ENCODE results near the gene CATSPER2.
"Not testable (repeated sequence)": the region's sequence is repeated elsewhere in the genome, so short reads cannot be mapped to it uniquely, and the experiment has no call there.

CATSPER2 gene

DNA sequence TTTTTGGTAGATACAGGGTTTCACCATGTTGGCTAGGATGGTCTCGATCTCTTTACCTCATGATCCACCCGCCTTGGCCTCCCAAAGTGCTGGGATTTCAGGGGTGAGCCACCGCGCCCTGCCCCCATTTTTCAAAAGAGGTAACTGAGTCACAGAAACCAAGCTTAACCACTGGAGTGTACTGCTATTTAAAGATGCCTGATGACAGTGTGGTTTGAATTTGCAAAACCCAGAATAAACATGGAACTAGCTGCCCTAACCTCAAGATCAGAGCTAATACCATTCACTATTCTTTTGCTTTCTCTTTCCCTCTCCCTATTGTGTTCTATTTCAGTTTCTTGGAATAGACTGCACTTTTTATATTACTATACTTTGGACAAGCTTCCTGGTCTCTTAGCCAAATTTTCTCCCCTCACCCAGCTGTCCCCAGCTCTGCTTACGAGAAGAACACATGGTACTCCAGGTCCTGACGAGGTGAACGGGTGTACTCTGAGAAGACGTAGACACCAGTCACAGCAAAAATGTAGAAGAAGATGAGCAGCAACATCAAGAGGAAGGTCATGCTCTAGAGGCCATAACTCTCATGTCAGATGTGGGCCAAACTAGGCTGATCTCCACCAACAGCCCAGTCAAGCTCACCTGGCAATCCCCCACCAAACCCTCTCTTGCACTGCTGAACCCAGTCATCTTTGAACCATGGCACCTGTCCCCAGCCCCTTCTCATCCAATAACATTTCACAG, 10.0 kb downstream of the CATSPER2 start:
- H3K4me3 ChIP-seq (ENCODE audit: low read length); H3K27me3 ChIP-seq (ENCODE audit: insufficient read depth, low read length); H3K27ac ChIP-seq (ENCODE audit: low read depth, low read length); H3K9me3 ChIP-seq (ENCODE audit: insufficient read depth, low read depth, low read length); H3K9ac ChIP-seq (ENCODE audit: low read depth, low read length); H3K4me1 ChIP-seq (ENCODE audit: insufficient read depth, low read length); H3K36me3 ChIP-seq (ENCODE audit: insufficient read depth, low read length): not testable (repeated sequence)
- WGBS, result 94% methylated on average over 8 of the region's 8 CpGs

- not testable (repeated sequence) for H3K36me3 ChIP-seq (ENCODE audit: insufficient read depth, low read length); H3K9me3 ChIP-seq (ENCODE audit: insufficient read depth, low read depth, low read length); H3K27me3 ChIP-seq (ENCODE audit: insufficient read depth, low read length); H3K27ac ChIP-seq (ENCODE audit: low read depth, low read length); H3K4me3 ChIP-seq (ENCODE audit: low read length); H3K9ac ChIP-seq (ENCODE audit: low read depth, low read length); H3K4me1 ChIP-seq (ENCODE audit: insufficient read depth, low read length)
Measured at GRCh38 chr15:43626937-43627336, 21.7 kb downstream of the CATSPER2 start.

DNA sequence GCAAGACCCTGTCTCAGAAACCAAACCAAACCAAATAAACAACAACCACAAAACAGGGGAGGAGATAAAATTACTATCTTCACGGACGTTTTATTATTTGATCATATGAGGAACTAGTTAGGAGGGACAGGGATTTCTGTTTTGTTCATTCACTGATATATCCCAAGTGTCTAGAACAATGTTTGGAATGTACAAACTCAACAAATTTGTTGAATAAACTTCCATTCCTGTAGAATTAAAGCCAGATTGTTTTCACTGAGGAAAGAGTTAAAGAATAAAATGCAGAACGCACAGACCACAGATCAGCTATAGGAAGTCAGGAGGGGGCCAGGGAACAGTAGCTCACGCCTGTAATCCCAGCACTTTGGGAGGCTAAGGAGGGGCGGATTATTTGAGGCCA, 23.5 kb downstream of the CATSPER2 start:
- Histone ChIP-seq H3K4me1 (ENCODE audit: insufficient read depth, low read length) (no peaks in the 10 kb centered on the region), H3K27me3 (ENCODE audit: insufficient read depth, low read length) (no peaks in the 10 kb centered on the region), H3K27ac (ENCODE audit: low read depth, low read length) (no peak overlapping the region), H3K4me3 (ENCODE audit: low read length) (no peak overlapping the region), H3K9ac (ENCODE audit: low read depth, low read length) (no peak overlapping the region), H3K36me3 (ENCODE audit: insufficient read depth, low read length) (no peaks in the 10 kb centered on the region), H3K9me3 (ENCODE audit: insufficient read depth, low read depth, low read length) (no peaks in the 10 kb centered on the region)
- 87% methylated on average over 5 of the region's 5 CpGs for WGBS

DNA sequence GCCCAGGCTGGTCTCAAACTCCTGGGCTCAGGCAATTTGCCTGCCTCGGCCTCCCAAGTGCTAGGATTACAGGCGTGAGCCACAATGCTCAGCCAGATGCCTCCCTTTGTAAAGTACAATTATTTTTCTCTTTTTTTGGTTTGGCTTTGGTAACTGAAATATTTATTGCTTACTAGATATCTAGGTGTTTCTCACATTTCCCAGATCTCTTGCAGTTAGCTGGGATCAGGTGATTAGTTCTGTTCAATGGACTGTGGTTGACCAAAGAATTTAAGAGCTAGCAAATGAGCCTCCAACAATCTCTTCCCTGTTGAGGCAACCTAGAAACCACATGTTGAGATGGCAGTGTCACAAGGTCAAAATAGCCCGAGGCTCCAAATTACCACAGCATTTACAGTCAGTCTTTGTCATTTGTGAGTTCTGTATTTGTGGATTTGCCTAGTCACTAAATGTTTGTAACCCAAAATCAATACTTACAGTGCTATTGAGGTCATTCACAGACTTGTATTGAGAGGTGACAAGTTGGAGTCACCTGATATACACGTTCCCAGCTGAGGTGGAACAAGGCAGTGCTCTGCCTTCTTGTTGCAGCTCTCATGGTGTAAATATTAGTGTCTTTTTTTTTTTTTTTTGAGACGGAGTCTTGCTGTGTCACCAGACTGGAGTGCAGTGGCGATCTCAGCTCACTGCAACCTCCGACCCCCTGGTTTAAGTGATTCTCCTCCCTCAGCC, 26.4 kb downstream of the CATSPER2 start:
- H3K9ac ChIP-seq (ENCODE audit: low read depth, low read length); H3K36me3 ChIP-seq (ENCODE audit: insufficient read depth, low read length); H3K27ac ChIP-seq (ENCODE audit: low read depth, low read length); H3K4me1 ChIP-seq (ENCODE audit: insufficient read depth, low read length); H3K4me3 ChIP-seq (ENCODE audit: low read length); H3K9me3 ChIP-seq (ENCODE audit: insufficient read depth, low read depth, low read length); H3K27me3 ChIP-seq (ENCODE audit: insufficient read depth, low read length): not testable (repeated sequence)
- WGBS, result 84% methylated on average over 2 of the region's 7 CpGs

DNA sequence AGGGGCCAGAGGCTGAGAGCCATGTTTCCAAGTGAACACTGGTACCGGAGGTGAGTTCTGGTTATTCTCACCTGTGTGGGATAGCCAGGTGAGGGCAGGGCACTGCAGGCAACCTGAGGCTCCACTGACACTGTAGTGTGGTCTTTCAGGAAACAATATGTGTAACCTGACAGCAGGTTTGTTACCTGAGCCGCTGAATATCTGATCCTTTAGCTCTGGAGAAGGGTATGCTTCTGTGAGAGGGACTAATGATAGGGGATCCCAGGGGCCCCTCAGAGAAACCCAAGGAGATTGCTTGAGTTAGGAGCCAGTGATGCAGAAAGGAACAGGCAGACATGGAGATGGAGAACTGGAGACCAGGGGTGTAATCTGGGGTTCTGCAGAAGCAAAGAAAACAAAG, 29.9 kb downstream of the CATSPER2 start, which contains the start of gene STRC:
TSS of gene STRC (minus strand) at position 101 of the 400 bp plus-strand sequence. CDS start at position 23, 78 bp downstream.
- H3K4me3 ChIP-seq (ENCODE audit: low read length), result not testable (repeated sequence)
- no CpG with 5 or more reads among the region's 2 CpGs for WGBS

DNA sequence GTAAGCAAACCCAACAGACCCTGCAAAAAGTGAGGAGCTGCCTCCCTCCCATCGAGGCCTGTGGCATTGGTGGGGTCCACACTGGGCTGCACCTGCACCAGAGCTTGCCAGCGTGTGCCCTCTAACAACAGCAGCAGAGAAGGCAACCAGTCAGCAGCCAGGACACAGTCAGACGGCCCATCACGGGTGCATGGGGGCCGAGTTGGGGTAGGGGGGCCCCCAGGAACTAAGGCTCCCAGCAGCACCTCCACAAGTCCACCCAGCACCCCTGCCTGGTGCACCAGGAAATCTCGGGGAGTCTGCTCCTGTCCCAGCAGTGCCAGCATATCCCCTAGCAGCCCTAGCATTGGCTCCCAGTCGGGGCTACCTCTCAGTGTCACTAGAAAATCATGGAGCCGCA, 30.9 kb downstream of the CATSPER2 start:
- H3K9ac ChIP-seq (ENCODE audit: low read depth, low read length); H3K27ac ChIP-seq (ENCODE audit: low read depth, low read length): not testable (repeated sequence)
- 79% methylated on average over 3 of the region's 8 CpGs for WGBS

More for the DNA sequence above, 29.9 kb downstream of the CATSPER2 start, which contains the start of gene STRC:
- not testable (repeated sequence) for H3K36me3 ChIP-seq (ENCODE audit: insufficient read depth, low read length); H3K4me1 ChIP-seq (ENCODE audit: insufficient read depth, low read length); H3K27ac ChIP-seq (ENCODE audit: low read depth, low read length); H3K9me3 ChIP-seq (ENCODE audit: insufficient read depth, low read depth, low read length); H3K27me3 ChIP-seq (ENCODE audit: insufficient read depth, low read length); H3K9ac ChIP-seq (ENCODE audit: low read depth, low read length)

DNA sequence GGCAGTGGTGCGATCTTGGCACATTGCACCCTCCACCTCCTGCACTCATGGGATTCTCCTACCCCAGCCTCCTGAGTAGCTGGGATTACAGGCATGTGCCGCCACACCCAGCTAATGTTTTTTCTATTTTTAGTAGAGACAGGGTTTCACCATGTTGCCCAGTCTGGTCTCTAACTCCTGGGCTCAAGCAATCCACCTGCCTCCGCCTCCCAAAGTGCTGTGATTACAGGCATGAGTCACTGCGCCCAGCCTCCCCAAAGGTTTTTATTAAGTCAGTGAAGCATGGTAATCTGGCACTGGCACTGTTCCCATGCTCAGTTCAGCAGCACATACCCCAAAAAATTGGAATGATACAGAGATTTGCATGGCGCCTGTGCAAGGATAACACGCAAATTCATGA, 46.4 kb downstream of the CATSPER2 start:
- not testable (repeated sequence) for H3K4me1 ChIP-seq (ENCODE audit: insufficient read depth, low read length); H3K36me3 ChIP-seq (ENCODE audit: insufficient read depth, low read length); H3K27me3 ChIP-seq (ENCODE audit: insufficient read depth, low read length); H3K9ac ChIP-seq (ENCODE audit: low read depth, low read length); H3K4me3 ChIP-seq (ENCODE audit: low read length); H3K9me3 ChIP-seq (ENCODE audit: insufficient read depth, low read depth, low read length); H3K27ac ChIP-seq (ENCODE audit: low read depth, low read length)
- 90% methylated on average over 6 of the region's 6 CpGs for WGBS

More for the DNA sequence above, 30.9 kb downstream of the CATSPER2 start:
- H3K27me3 ChIP-seq (ENCODE audit: insufficient read depth, low read length); H3K4me3 ChIP-seq (ENCODE audit: low read length); H3K36me3 ChIP-seq (ENCODE audit: insufficient read depth, low read length); H3K4me1 ChIP-seq (ENCODE audit: insufficient read depth, low read length); H3K9me3 ChIP-seq (ENCODE audit: insufficient read depth, low read depth, low read length): not testable (repeated sequence)

- H3K27ac ChIP-seq (ENCODE audit: low read depth, low read length); H3K4me1 ChIP-seq (ENCODE audit: insufficient read depth, low read length); H3K9me3 ChIP-seq (ENCODE audit: insufficient read depth, low read depth, low read length); H3K9ac ChIP-seq (ENCODE audit: low read depth, low read length); H3K4me3 ChIP-seq (ENCODE audit: low read length); H3K36me3 ChIP-seq (ENCODE audit: insufficient read depth, low read length); H3K27me3 ChIP-seq (ENCODE audit: insufficient read depth, low read length): not testable (repeated sequence)
- no CpG with 5 or more reads among the region's 2 CpGs for WGBS
Measured at GRCh38 chr15:43600200-43600599, 48.4 kb downstream of the CATSPER2 start.

DNA sequence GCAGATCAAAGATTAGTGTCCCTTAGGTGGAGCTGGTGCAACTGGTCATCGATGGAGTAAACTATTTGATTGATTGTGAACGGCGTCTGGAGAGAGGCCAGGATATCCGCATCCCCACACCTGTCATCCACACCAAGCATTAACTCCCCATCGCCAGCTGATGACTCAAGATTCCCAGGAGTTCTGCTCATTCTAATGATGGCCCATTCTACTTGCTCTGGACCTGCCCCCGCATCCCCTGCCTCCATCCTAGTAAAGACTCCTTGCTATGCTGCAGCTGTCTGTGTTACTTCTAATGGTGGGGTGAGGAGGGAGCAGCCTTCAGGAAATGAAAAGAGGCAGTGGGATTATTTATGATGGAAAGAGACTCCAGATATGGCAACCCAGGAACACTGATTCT, 49.5 kb downstream of the CATSPER2 start:
- not testable (repeated sequence) for H3K27ac ChIP-seq (ENCODE audit: low read depth, low read length); H3K27me3 ChIP-seq (ENCODE audit: insufficient read depth, low read length); H3K9ac ChIP-seq (ENCODE audit: low read depth, low read length); H3K4me1 ChIP-seq (ENCODE audit: insufficient read depth, low read length); H3K9me3 ChIP-seq (ENCODE audit: insufficient read depth, low read depth, low read length); H3K36me3 ChIP-seq (ENCODE audit: insufficient read depth, low read length); H3K4me3 ChIP-seq (ENCODE audit: low read length)
- 96% methylated on average over 4 of the region's 6 CpGs for WGBS

DNA sequence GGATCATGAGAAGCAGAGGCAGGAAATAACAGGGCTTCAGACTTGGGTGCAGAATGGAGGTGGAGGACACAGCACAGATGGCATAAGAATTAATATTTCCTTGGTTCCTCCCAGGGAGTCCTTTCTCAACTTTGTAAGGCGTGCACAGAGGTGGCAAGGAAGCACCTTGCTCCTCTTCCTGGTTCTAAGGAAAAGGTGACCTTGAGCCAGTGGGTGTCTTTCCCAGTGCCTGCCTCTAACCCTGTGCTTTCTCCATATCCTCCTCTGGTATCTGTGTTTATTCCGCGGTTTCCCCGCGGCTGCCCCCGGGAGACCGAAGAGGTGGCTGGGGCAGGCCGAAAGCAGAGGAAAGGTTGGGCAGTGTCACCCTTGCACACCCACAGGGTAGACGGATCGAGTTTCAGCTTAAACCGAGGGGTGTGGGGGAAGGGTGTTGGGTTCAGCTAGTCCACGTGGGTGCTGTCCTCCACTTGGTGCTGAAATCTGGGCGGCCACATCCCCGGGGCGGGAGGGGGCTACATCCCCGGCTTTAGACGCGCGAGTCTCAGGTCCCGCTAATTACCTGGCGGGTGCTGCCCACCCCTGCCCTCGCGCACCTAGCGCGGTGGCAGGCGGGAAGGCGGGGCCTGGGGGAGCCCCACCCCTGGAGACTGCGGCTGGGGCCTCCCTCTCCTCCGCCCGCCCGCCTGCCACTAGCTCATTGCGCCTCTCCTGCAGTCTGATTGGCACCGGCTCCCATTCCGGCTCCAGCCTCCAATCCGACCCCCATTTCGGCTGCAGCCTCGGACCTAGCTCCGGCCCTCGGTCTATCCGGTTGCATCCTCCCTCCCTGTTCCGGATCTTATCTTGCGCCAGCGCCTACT, 55.1 kb downstream of the CATSPER2 start, which contains the start of gene CKMT1B:
TSS of gene CKMT1B (plus strand) at position 700 of the 863 bp plus-strand sequence. CDS start 192 bp downstream, outside the sequence.
- not testable (repeated sequence) for H3K9me3 ChIP-seq (ENCODE audit: insufficient read depth, low read depth, low read length); H3K9ac ChIP-seq (ENCODE audit: low read depth, low read length); H3K27me3 ChIP-seq (ENCODE audit: insufficient read depth, low read length); H3K27ac ChIP-seq (ENCODE audit: low read depth, low read length); H3K36me3 ChIP-seq (ENCODE audit: insufficient read depth, low read length); H3K4me3 ChIP-seq (ENCODE audit: low read length); H3K4me1 ChIP-seq (ENCODE audit: insufficient read depth, low read length)
- WGBS, result no CpG with 5 or more reads among the region's 43 CpGs

GRCh38 chr15:43592841-43593240, 55.8 kb downstream of the CATSPER2 start:
- not testable (repeated sequence) for H3K36me3 ChIP-seq (ENCODE audit: insufficient read depth, low read length); H3K9ac ChIP-seq (ENCODE audit: low read depth, low read length); H3K4me3 ChIP-seq (ENCODE audit: low read length); H3K27me3 ChIP-seq (ENCODE audit: insufficient read depth, low read length); H3K27ac ChIP-seq (ENCODE audit: low read depth, low read length); H3K4me1 ChIP-seq (ENCODE audit: insufficient read depth, low read length); H3K9me3 ChIP-seq (ENCODE audit: insufficient read depth, low read depth, low read length)
- WGBS, result 28% methylated on average over 4 of the region's 8 CpGs

Data from HUES64 (cell line).